Activated CD8-positive, alpha-beta memory T cell treated with anti-CD3 and anti-CD28 coated beads, Interleukin-2, amount 10 ng/mL, durations not matched to agents 7 days and 5 days (primary cell): ENCODE results near the gene ZBTB32. TPM values are rescaled to one million over a fixed set of nuclear protein-coding genes. Genes with fewer than 3 reads are reported as not detected.

Source experiments
- ATAC-seq: fragments of 150-1000 bp; cut with Tn5 transposase; one replicate; pipeline ENCODE4 v1.10.0; 2021; ENCODE audit warnings: moderate library complexity
- CTCF ChIA-PET: fragments of 350-600 bp; sonication (Branson Sonifier 250); formaldehyde crosslinking; loops from one replicate; lab custom pipeline; 2021; ENCODE audit warnings: antibody characterized with exemption; lab: Charles Lee
- DNase-seq: peaks from one replicate; pipeline ENCODE4 v3.0.0-alpha.2; 2020
- H3K27ac Mint-ChIP-seq: one replicate; pipeline ENCODE4 v1.8.0; 2021; ENCODE audit warnings: mild to moderate bottlenecking, mixed read lengths
- H3K27me3 Mint-ChIP-seq: one replicate; pipeline ENCODE4 v1.8.0; 2021; ENCODE audit warnings: mixed read lengths
- H3K36me3 Mint-ChIP-seq: one replicate; pipeline ENCODE4 v1.8.0; 2021; ENCODE audit warnings: mild to moderate bottlenecking, mixed read lengths
- H3K4me1 Mint-ChIP-seq: one replicate; pipeline ENCODE4 v1.8.0; 2021; ENCODE audit warnings: mixed read lengths
- H3K4me3 Mint-ChIP-seq: one replicate; pipeline ENCODE4 v1.8.0; 2021; ENCODE audit warnings: mild to moderate bottlenecking, moderate library complexity, mixed read lengths
- H3K9me3 Mint-ChIP-seq: one replicate; pipeline ENCODE4 v1.8.0; 2022; ENCODE audit warnings: low read depth, mixed read lengths
- total RNA-seq, 2 experiments: library from RNA; stranded (reverse); gene quantifications; one replicate each; pipeline ENCODE4 v1.2.3, GENCODE V29; 2021

ZBTB32 gene
- total RNA-seq, 2 experiments from 2014 or later, result 133 to 185 TPM

GRCh38 chr19:35727956-35728706 is 23.8 kb downstream of the ZBTB32 start:
- Mint-ChIP-seq H3K27me3 (no peaks in the 10 kb centered on the region), H3K36me3 (peaks cover 62% of the 10 kb centered on the region), H3K27ac (no peak overlapping the region), H3K4me1 (no peaks in the 10 kb centered on the region), H3K4me3 (no peak overlapping the region), H3K9me3 (no peaks in the 10 kb centered on the region)
- ATAC-seq (no peak), DNase-seq (no peak)
- CTCF ChIA-PET, result interaction anchor here (1.2 kb wide), 1 partner anchor 9 kb away, joined by 3 read pairs; no protein-coding TSS in a partner anchor

DNA sequence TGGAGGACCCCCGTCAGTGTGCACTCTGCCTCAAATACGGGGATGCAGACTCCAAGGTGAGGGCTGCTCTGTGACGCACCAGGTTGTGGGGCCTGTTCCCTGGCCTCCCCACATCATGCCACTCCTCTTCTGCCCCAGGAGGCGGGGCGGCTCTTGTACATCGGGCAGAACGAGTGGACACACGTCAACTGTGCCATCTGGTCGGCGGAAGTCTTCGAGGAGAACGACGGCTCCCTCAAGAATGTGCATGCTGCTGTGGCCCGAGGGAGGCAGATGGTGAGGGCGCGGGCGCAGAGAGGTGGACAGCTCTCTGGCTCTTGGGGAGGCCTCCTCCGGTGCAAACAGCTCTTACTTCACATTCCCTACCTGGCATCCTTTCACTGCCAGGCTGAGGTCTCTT is 24.7 kb downstream of the ZBTB32 start:
- ATAC-seq, result no peak

GRCh38 chr19:35729763-35730162 is 25.4 kb downstream of the ZBTB32 start:
- no peak overlapping the region for H3K27ac Mint-ChIP-seq
- H3K9me3 Mint-ChIP-seq, result no peaks in the 10 kb centered on the region
- H3K27me3 Mint-ChIP-seq, result no peaks in the 10 kb centered on the region
- H3K4me3 Mint-ChIP-seq, result no peak overlapping the region
- H3K36me3 Mint-ChIP-seq, result peaks cover 58% of the 10 kb centered on the region
- CTCF ChIA-PET, result no interaction called here
- DNase-seq, result no peak
- ATAC-seq, result no peak
- H3K4me1 Mint-ChIP-seq, result no peaks in the 10 kb centered on the region

More for the DNA sequence above, 24.7 kb downstream of the ZBTB32 start:
- no peaks in the 10 kb centered on the region for H3K4me1 Mint-ChIP-seq
- H3K27ac Mint-ChIP-seq, result no peak overlapping the region
- peaks cover 57% of the 10 kb centered on the region for H3K36me3 Mint-ChIP-seq
- H3K27me3 Mint-ChIP-seq, result no peaks in the 10 kb centered on the region
- DNase-seq, result no peak
- no peaks in the 10 kb centered on the region for H3K9me3 Mint-ChIP-seq
- CTCF ChIA-PET, result interaction anchor here (1.2 kb wide), 1 partner anchor 10 kb away, joined by 3 read pairs; no protein-coding TSS in a partner anchor
- no peak overlapping the region for H3K4me3 Mint-ChIP-seq

DNA sequence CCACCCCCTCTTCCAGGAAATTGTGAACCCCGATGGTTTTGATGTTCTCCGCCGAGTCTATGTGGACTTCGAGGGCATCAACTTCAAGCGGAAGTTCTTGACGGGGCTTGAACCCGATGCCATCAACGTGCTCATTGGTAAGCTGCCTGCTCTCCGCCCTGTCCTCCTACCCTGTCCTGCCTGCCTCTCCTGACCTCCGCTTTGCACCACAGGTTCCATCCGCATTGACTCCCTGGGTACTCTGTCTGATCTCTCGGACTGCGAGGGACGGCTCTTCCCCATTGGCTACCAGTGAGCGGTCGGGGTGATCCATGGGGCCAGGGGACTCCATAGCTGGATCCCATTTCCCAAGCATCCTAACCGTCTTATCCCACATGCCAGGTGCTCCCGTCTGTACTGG is 26.0 kb downstream of the ZBTB32 start:
- DNase-seq (no peak), ATAC-seq (no peak)
- CTCF ChIA-PET, result interaction anchor here (0.6 kb wide), 1 partner anchor 187 kb away, joined by 3 read pairs; no protein-coding TSS in a partner anchor
- Mint-ChIP-seq H3K4me1 (no peaks in the 10 kb centered on the region), H3K27me3 (no peaks in the 10 kb centered on the region), H3K27ac (no peak overlapping the region), H3K9me3 (no peaks in the 10 kb centered on the region), H3K36me3 (peaks cover 55% of the 10 kb centered on the region), H3K4me3 (no peak overlapping the region)

- peaks cover 49% of the 10 kb centered on the region for H3K36me3 Mint-ChIP-seq
- CTCF ChIA-PET, result interaction anchor here (1.6 kb wide), 1 partner anchor 88 kb away, joined by 3 read pairs; no protein-coding TSS in a partner anchor
- no peaks in the 10 kb centered on the region for H3K27me3 Mint-ChIP-seq
- H3K4me1 Mint-ChIP-seq, result no peaks in the 10 kb centered on the region
- ATAC-seq, result no peak
- no peak for DNase-seq
- H3K4me3 Mint-ChIP-seq, result no peak overlapping the region
- no peaks in the 10 kb centered on the region for H3K9me3 Mint-ChIP-seq
- H3K27ac Mint-ChIP-seq, result peak overlapping the region; percentile 20
These were observed 27.0 kb downstream of the ZBTB32 start for GRCh38 chr19:35731353-35731752.

DNA sequence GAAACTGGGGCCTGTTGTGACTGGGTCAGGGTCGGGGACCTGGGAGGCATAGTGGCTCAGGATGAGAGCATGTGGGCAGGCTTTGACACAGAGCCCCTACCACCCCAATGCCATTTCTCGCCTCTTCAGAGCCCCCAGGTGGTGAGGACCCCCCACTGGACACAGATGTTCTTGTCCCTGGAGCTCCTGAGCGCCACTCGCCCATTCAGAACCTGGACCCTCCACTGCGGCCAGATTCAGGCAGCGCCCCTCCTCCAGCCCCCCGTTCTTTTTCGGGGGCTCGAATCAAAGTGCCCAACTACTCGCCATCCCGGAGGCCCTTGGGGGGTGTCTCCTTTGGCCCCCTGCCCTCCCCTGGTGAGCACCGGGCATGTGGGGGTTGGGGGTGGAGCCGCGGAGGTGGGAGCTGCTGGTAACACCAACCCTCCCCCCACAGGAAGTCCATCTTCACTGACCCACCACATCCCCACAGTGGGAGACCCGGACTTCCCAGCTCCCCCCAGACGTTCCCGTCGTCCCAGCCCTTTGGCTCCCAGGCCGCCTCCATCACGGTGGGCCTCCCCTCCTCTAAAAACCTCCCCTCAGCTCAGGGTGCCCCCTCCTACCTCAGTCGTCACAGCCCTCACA is 27.5 kb downstream of the ZBTB32 start:
- H3K36me3 Mint-ChIP-seq, result peaks cover 48% of the 10 kb centered on the region
- ATAC-seq, result no peak

DNA sequence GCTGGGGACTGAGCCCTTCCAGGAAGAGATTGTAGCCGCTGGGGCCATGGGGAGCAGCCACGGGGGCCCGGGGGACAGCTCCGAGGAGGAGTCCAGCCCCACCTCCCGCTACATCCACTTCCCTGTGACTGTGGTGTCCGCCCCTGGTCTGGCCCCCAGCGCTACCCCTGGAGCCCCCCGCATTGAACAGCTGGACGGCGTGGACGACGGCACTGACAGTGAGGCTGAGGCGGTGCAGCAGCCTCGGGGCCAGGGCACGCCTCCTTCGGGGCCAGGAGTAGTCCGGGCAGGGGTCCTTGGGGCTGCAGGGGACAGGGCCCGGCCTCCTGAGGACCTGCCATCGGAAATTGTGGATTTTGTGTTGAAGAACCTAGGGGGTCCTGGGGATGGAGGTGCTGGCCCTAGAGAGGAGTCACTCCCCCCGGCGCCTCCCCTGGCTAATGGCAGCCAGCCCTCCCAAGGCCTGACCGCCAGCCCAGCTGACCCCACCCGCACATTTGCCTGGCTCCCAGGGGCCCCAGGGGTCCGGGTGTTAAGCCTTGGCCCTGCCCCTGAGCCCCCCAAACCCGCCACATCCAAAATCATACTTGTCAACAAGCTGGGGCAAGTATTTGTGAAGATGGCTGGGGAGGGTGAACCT is 28.3 kb downstream of the ZBTB32 start:
- Mint-ChIP-seq H3K27me3 (no peaks in the 10 kb centered on the region), H3K27ac (no peak overlapping the region), H3K36me3 (peaks cover 46% of the 10 kb centered on the region), H3K4me3 (no peak overlapping the region), H3K9me3 (no peaks in the 10 kb centered on the region), H3K4me1 (peaks cover 2% of the 10 kb centered on the region)
- ATAC-seq (no peak), DNase-seq (no peak)
- CTCF ChIA-PET, result interaction anchor here (1.6 kb wide), 1 partner anchor 87 kb away, joined by 3 read pairs; no protein-coding TSS in a partner anchor

More for the DNA sequence above, 27.5 kb downstream of the ZBTB32 start:
- no peaks in the 10 kb centered on the region for H3K27me3 Mint-ChIP-seq
- no peak overlapping the region for H3K27ac Mint-ChIP-seq
- CTCF ChIA-PET, result interaction anchor here (1.6 kb wide), 1 partner anchor 87 kb away, joined by 3 read pairs; no protein-coding TSS in a partner anchor
- no peak overlapping the region for H3K4me3 Mint-ChIP-seq
- H3K4me1 Mint-ChIP-seq, result no peaks in the 10 kb centered on the region
- DNase-seq, result no peak
- H3K9me3 Mint-ChIP-seq, result no peaks in the 10 kb centered on the region

- DNase-seq (no peak), ATAC-seq (no peak)
- H3K9me3 Mint-ChIP-seq, result no peaks in the 10 kb centered on the region
- no peak overlapping the region for H3K4me3 Mint-ChIP-seq
- no peak overlapping the region for H3K27ac Mint-ChIP-seq
- H3K36me3 Mint-ChIP-seq, result peaks cover 48% of the 10 kb centered on the region
- peaks cover 2% of the 10 kb centered on the region for H3K4me1 Mint-ChIP-seq
- CTCF ChIA-PET, result no interaction called here
- H3K27me3 Mint-ChIP-seq, result no peaks in the 10 kb centered on the region
These were observed 29.1 kb downstream of the ZBTB32 start for GRCh38 chr19:35733180-35734125.

- CTCF ChIA-PET, result interaction anchor here (1.5 kb wide), 1 partner anchor 22 kb away, joined by 3 read pairs; no protein-coding TSS in a partner anchor
- no peaks in the 10 kb centered on the region for H3K9me3 Mint-ChIP-seq
- peaks cover 46% of the 10 kb centered on the region for H3K36me3 Mint-ChIP-seq
- no peak for ATAC-seq
- no peak overlapping the region for H3K4me3 Mint-ChIP-seq
- no peaks in the 10 kb centered on the region for H3K27me3 Mint-ChIP-seq
- H3K4me1 Mint-ChIP-seq, result peaks cover 2% of the 10 kb centered on the region
- DNase-seq, result no peak
- H3K27ac Mint-ChIP-seq, result peak overlapping the region; percentile 12
These were observed 29.9 kb downstream of the ZBTB32 start for GRCh38 chr19:35734273-35734672.

GRCh38 chr19:35734889-35735288 is 30.5 kb downstream of the ZBTB32 start:
- Mint-ChIP-seq H3K4me1 (peaks cover 7% of the 10 kb centered on the region), H3K27ac (no peak overlapping the region), H3K4me3 (no peak overlapping the region), H3K36me3 (peaks cover 43% of the 10 kb centered on the region), H3K9me3 (no peaks in the 10 kb centered on the region), H3K27me3 (no peaks in the 10 kb centered on the region)
- DNase-seq, result no peak
- CTCF ChIA-PET, result interaction anchor here (1.5 kb wide), 1 partner anchor 23 kb away, joined by 3 read pairs; no protein-coding TSS in a partner anchor
- ATAC-seq, result no peak

GRCh38 chr19:35736913-35737886 is 32.8 kb downstream of the ZBTB32 start:
- no peak overlapping the region for H3K27ac Mint-ChIP-seq
- H3K27me3 Mint-ChIP-seq, result no peaks in the 10 kb centered on the region
- peaks cover 33% of the 10 kb centered on the region for H3K36me3 Mint-ChIP-seq
- H3K9me3 Mint-ChIP-seq, result no peaks in the 10 kb centered on the region
- DNase-seq (peak; percentile 56), ATAC-seq (no peak)
- CTCF ChIA-PET, result interaction anchor here (0.8 to 2.4 kb wide), 7 partner anchors 10 to 195 kb away, joined by 3 to 9 read pairs (median 5); partner anchors contain the start of gene LIN37
- no peak overlapping the region for H3K4me3 Mint-ChIP-seq
- H3K4me1 Mint-ChIP-seq, result peaks cover 14% of the 10 kb centered on the region
